Astrocyte of the spinal cord (primary cell): Measurements from ENCODE around the gene TTC21B.
A peak's percentile ranks its signal among the peaks of the same experiment; 100 is the strongest.

Experiments used
- DNase-seq: peaks from one replicate; pipeline ENCODE4 v3.0.0; 2011; ENCODE audit warnings: low read depth, low spot score
- H3K4me3 ChIP-seq: 2 replicates; pipeline ENCODE4 v1.5.1; 2011; ENCODE audit warnings: low read depth, mild to moderate bottlenecking, low read length, moderate library complexity
- CTCF ChIP-seq: IDR thresholded peaks from 2 replicates; pipeline ENCODE4 v1.5.1; 2012; ENCODE audit warnings: low read depth, mild to moderate bottlenecking, low read length, inconsistent platforms
- in situ Hi-C: cut with HindIII; loops from 2 replicates; pipeline ENCODE4 v1.10.0; 2017; ENCODE audit warnings: low sequenced_read_pairs

The TTC21B gene

GRCh38 chr2:165852394-165852793 lies 101.2 kb downstream of the TTC21B start:
- in situ Hi-C loops, result no loop called here
- TF ChIP-seq CTCF, result no peak
- no peak overlapping the region for H3K4me3 ChIP-seq
- no peak for DNase-seq

- no peak for DNase-seq
- in situ Hi-C loops, result no loop called here
- TF ChIP-seq CTCF, result no peak
- no peak overlapping the region for H3K4me3 ChIP-seq
Observed at GRCh38 chr2:165847001-165847400, 106.6 kb downstream of the TTC21B start.

- no peak overlapping the region for H3K4me3 ChIP-seq
- in situ Hi-C loops, result no loop called here
- no peak for TF ChIP-seq CTCF
- no peak for DNase-seq
Observed at GRCh38 chr2:165846056-165846455, 107.5 kb downstream of the TTC21B start.

GRCh38 chr2:165844216-165844615 lies 109.4 kb downstream of the TTC21B start:
- no peak overlapping the region for H3K4me3 ChIP-seq
- no peak for TF ChIP-seq CTCF
- in situ Hi-C loops, result no loop called here
- no peak for DNase-seq

GRCh38 chr2:165843351-165843750 lies 110.2 kb downstream of the TTC21B start:
- TF ChIP-seq CTCF, result no peak
- in situ Hi-C loops, result no loop called here
- DNase-seq, result no peak
- no peak overlapping the region for H3K4me3 ChIP-seq

- H3K4me3 ChIP-seq, result no peak overlapping the region
- in situ Hi-C loops, result no loop called here
- no peak for TF ChIP-seq CTCF
- no peak for DNase-seq
Observed at GRCh38 chr2:165840333-165840958, 113.1 kb downstream of the TTC21B start.

GRCh38 chr2:165839610-165840009 lies 114.0 kb downstream of the TTC21B start:
- no peak overlapping the region for H3K4me3 ChIP-seq
- in situ Hi-C loops, result no loop called here
- peak; percentile 36 for DNase-seq
- TF ChIP-seq CTCF, result no peak
